Endothelial cell of umbilical vein (primary cell): ENCODE results near the gene TNN.

Source experiments
- EZH2 ChIP-seq: IDR thresholded peaks from 2 replicates; pipeline ENCODE4 v1.6.1; 2012; ENCODE audit warnings: borderline replicate concordance, low read depth, mild to moderate bottlenecking, moderate library complexity, low read length, inconsistent platforms; ENCODE audit not compliant: severe bottlenecking
- JUN ChIP-seq: IDR thresholded peaks from 2 replicates; pipeline ENCODE4 v1.6.1; 2011; ENCODE audit warnings: borderline replicate concordance, low read depth; ENCODE audit not compliant: insufficient read length, insufficient read depth
- POLR2A ChIP-seq: IDR thresholded peaks from 2 replicates; pipeline ENCODE4 v1.6.1; 2012; ENCODE audit warnings: low read depth, mild to moderate bottlenecking, control low read depth, low read length
- TF ChIP-seq, protein P1 (sequence below), 2 donors: IDR thresholded peaks; 1 replicate in 1 of 2; 2 replicates in 1 of 2; pipeline ENCODE4 v1.5.1; 2011; ENCODE audit warnings: low read length in 2 of 2, mild to moderate bottlenecking in 2 of 2, moderate library complexity in 2 of 2, control low read depth in 1 of 2, inconsistent platforms in 1 of 2, low read depth in 1 of 2; ENCODE audit not compliant: insufficient read depth in 1 of 2; ENCODE audit errors: extremely low read depth in 1 of 2
- TF ChIP-seq, protein P2 (sequence below): IDR thresholded peaks from 2 replicates; pipeline ENCODE4 v1.6.1; 2011; ENCODE audit not compliant: insufficient read depth, insufficient read length

GRCh38 chr1:175195798-175196197 lies 128.2 kb downstream of the TNN start:
- TF ChIP-seq, protein P1, sequence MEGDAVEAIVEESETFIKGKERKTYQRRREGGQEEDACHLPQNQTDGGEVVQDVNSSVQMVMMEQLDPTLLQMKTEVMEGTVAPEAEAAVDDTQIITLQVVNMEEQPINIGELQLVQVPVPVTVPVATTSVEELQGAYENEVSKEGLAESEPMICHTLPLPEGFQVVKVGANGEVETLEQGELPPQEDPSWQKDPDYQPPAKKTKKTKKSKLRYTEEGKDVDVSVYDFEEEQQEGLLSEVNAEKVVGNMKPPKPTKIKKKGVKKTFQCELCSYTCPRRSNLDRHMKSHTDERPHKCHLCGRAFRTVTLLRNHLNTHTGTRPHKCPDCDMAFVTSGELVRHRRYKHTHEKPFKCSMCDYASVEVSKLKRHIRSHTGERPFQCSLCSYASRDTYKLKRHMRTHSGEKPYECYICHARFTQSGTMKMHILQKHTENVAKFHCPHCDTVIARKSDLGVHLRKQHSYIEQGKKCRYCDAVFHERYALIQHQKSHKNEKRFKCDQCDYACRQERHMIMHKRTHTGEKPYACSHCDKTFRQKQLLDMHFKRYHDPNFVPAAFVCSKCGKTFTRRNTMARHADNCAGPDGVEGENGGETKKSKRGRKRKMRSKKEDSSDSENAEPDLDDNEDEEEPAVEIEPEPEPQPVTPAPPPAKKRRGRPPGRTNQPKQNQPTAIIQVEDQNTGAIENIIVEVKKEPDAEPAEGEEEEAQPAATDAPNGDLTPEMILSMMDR (IDR thresholded peaks at IDR 0.05; ENCODE audit: extremely low read depth in 1 of 2, insufficient read depth in 1 of 2, low read depth in 1 of 2, low read length in 2 of 2): no peak
- TF ChIP-seq, protein P2, sequence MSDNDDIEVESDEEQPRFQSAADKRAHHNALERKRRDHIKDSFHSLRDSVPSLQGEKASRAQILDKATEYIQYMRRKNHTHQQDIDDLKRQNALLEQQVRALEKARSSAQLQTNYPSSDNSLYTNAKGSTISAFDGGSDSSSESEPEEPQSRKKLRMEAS: no peak
- no peak for TF ChIP-seq JUN
- TF ChIP-seq EZH2: no peak
- no peak for TF ChIP-seq POLR2A
